GM21526 (cell line): ENCODE data around the gene TRPC4.

Source experiments
- ATAC-seq: cut with Tn5 transposase; IDR thresholded peaks from one replicate; pipeline ENCODE4 v1.9.1; 2021; ENCODE audit warnings: moderate library complexity; ENCODE audit not compliant: unreplicated experiment, low FRiP score

Gene TRPC4

DNA sequence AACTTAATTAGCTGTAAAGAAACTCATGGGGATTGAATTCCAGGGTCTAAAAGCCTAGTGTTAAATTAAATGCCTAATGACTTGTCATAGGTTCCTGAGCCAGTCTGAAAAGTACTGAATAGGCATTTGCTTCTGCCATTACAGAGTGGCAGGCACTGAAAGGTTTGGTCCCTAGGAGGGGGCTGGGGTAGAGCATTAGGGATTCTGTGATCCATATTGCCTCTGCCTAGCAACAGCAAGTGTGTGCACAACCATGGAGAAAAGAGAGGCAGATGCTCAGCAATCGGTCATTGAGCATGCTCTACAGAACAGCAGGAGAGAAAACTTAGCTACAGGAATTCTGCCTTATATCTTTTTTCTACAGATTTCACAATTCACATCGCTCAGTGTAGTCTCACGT is 133.5 kb downstream of the TRPC4 start:
- ATAC-seq: no peak

DNA sequence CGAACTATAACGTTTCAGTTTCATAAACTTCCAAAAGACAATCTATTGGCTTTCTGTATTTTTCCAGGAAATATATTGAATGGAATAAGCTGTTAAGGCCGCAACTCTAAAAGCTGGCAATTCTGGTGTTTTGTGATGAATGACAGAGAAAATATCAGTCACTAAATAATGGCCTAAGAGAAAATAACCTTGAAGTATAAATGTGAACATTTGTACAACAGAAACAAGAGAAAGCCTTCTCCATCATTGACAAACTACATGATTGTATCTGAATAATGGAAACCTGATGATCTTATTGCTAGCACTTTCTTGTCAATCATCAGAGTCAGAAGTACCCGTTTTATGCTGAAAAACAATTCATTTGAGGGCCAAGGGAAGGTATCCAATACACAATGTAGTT is 134.3 kb downstream of the TRPC4 start:
- ATAC-seq: no peak

DNA sequence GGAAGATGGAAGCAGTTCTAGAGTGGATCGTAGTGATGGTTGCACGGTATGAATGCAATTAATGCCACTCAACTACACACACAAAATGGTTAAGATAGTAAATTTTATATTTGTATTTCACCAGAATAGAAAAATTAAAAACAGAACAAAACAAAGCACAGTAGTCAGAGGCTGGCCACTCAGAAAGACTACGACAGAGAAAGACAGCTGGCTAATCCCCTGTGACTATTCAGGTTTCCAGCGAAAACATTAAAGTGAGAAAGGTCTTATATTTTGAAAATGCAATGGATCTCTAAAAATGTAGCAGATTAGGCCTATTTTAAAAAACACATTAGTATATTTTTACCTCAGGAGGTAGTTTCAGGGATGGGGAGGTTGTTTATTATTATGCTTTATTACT is 139.7 kb downstream of the TRPC4 start:
- no peak for ATAC-seq

DNA sequence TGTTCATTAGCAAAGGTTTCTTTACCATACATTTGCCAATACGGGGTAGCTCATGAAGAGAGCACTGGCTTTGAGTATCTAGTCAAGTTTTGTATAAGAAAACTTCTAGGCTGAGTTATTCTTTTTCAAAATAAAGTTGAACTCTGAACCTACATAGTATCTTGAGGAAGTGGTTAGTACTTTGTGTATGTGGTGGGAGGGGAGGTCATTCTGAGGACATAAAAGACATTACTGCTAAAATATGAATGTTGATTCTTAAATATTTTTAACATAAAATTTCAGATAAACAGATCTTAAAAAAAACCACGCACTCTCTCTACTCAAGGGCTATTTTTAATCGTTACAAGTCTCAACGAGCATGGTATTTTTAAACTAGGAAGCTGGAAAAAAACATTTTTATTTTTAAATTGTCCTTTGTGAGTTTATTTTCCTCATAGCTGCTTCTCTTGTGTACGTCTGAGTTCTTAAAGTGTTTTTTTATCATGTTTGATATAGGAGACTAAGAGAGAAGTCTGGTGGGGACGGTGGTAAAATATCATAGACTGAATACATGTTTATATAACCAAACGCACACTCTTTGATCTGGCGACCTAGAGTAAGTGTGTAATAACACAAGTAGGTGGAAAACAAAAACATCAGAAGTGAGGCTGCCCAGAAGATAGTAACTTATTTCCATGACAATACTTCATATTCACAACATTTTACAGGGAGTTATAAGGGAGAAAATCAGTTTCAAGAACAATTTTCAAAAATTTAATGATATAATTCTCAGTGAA is 153.0 kb downstream of the TRPC4 start:
- ATAC-seq: no peak

DNA sequence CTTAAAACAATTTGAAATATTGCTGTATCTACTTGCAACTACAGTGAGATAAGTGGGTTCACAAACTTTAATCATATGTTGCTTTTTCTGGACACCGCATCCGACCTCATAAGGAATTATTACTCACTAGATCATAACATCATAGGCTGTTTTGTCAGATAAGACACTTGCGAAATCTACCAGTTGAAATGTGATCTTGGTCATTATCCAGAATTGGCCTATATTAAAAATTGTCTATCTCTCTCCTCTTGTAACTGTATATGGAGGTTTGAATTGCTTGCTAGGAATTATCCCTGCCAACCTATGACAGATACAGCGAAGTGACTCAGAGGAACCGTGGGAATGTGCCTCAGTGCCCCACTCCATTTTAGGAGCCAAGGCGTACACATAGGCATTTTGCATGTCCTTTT is 154.0 kb downstream of the TRPC4 start:
- no peak for ATAC-seq

DNA sequence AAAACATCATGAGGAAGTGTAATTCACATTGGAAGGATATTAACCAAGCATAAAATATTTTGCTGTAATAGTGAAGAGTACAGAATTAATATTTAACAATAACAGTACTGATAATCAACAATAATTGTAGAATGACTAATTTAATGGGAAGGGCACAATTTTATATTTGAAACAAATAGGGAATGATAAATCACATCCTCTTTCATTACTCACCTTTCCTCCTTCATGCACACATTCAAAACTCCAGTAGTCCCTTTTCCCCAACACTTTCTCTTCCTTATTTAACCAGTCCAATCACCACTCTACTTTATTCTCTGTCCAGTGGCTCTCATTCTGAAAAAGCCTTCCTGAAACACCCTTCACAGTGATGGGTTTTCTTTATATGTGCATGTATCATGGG is 160.3 kb downstream of the TRPC4 start:
- no peak for ATAC-seq

DNA sequence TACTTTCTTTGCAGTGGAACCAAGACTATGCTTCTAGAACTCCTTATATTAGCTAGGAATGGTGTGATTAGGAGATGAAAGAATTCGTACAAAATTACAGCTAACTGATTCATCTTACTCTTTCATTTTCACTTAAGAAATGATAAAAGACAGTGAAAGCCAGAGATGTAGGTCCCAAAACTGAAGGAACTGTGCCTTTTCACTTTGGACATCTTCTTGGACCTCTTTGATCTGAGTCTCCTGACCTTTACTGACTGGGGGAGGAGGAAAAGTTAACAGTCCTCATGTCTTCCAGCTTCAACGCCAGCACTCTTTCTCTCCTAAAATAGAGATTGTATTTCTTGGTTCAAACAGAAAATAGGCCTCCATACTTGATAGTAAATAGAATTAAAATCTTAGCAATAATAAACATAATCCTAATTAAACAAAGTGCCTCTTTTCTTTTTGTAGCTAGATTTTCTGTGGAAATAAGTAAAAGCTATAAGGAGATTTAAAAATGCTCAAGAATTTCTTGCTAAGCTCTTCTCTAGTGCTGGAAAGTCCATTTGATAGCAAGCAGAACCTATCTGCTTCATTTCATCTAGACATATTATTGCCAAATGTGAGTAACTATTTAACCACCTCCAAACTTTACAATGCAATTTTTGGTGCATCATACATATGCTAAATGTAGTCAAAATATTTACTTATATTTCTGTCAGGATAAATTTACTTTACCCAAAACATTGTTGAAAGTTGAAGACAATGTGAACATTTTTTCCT is 161.7 kb downstream of the TRPC4 start:
- no peak for ATAC-seq

DNA sequence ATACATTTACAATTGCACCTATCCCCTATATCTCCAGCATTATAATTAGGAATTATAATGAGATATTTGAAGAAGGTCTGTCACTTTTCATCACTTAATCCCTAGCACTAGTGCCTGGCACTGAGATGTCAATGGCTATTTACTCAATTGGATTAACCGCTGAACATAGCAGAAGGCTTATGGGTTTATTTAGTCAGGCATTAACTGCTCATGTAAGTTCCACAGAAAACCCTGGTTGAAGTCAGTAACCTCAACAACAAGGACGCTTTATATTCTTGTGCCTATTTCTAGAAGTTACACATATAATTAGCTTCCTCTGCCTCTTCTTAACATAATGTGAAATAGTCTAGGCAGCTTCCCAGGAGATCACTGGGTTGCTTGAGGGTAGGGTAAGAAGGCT is 163.5 kb downstream of the TRPC4 start:
- ATAC-seq: no peak

DNA sequence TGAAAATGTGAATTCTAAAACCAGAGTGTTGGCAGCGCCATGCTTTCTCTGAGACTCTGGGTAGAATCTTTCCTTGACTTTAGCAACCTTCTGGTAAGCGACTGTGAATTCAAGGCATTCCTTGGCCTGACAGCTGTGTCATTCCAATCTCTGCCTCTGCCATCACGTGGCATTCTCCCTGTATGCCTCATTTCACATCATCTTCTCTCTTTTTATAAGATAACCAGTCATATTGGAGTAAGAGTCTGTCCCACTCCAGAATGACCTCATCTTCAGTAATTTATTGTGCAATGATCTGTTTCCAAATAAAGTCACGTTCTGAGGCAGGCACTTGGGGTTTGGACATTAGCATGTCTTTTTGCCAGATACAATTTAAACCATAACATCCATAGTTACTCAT is 167.6 kb downstream of the TRPC4 start:
- ATAC-seq: no peak

DNA sequence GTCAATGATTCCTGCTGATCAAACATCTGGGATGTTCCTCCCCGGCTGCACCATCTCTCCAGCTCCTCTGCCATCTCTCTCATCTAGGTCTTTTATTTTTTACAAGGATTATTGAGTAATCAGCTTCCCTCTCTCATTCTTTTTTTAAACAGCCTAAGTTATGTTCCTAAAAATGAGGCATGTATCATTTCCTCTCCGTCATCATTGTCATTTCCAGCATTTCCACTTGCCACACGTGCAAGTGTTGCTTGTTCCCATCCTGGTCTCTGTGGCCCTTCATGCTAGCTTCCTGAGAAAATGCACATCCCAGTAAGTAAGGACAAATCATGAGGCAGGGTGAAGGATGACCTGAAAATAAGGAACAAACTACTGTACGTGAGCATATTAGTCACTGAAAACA is 168.3 kb downstream of the TRPC4 start:
- no peak for ATAC-seq

DNA sequence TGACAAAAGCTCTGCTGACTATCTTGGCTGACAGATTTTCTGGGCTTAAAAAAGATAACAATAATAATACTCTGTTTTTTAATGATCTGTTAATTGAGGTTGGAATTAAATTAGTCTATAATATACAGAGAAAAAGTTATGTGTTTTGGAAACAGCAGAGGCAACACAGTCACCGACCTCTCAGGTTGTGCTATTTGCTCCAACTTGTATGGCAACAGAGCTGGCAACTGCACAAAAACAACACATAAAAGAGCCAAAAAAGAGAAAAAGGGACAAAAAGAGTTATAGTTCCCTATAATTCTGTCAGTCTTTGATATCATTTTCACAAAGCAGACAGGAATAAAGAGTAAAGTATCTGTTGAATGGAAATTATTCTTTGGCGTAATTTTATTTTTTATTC is 168.7 kb downstream of the TRPC4 start:
- no peak for ATAC-seq

DNA sequence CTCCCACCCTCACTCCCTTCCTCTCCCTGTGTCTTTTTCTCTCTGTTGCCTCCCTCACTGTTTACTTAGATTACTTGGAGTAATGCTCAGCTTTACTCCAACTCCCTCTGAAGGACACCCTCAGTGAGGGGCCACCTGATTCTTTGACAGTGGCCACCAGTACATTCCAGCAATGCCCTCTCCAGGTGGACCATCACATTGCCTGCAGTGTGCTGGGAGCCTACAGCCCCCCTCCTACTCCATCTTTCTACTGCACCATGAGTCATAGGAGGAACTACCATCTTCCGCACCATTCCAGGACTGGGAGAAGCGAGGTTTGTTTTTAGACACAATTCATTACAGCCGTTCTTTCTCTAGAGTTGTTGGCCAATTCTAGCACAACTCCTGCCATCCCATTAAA is 174.4 kb downstream of the TRPC4 start:
- no peak for ATAC-seq

DNA sequence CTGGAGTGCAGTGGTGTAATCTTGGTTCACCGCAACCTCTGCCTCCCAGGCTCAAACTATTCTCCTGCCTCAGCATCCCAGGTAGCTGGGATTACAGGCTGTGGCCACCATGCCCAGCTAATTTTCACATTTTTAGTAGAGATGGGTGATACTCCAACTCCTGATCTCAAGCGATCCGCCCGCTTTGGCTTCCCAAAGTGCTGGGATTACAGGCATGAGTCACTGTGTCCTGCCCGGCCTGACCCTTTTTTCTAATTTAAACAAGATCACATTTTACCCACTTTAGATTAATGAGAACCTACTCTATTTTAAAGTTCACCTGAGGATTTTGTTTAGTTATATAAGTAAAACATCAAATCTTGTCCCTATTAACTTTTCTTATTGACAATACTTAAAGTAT is 179.2 kb downstream of the TRPC4 start:
- ATAC-seq: no peak

DNA sequence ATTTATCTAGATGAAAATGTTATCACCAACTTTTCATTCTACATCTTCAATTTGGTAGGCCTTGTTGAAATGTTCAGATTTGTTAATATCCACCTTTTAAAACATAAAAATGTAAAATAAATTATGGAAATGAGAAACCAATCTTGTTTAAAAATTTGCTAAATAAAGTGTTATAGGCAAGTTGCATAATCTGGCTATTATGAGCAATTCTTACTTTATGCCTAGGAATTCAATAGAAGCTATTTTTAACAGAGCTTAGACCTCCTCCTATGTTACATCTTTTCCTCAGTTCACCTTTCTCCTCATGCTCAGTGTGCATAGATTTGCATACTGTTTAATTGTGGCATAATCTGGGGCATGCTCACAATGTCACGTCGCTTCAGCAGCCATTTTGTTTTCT is 183.1 kb downstream of the TRPC4 start:
- no peak for ATAC-seq

DNA sequence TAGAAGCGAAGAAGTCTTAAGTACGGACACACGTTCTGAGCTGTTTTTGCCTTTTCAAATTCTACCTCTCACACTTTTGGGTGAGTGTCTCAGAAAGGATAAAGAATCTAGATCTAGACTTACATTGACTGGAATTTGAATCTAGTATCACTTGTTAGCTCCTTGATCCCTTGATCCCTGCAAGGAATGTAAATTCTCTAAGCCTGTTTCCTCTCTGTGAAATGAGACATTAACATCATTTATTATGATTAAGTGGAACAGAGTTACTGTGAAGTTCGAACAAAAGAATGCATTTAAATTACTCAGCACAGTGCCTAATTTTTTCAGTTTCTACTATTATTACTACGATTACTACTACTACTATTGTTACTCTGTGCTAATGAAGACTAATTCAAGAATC is 184.4 kb downstream of the TRPC4 start:
- ATAC-seq: no peak

DNA sequence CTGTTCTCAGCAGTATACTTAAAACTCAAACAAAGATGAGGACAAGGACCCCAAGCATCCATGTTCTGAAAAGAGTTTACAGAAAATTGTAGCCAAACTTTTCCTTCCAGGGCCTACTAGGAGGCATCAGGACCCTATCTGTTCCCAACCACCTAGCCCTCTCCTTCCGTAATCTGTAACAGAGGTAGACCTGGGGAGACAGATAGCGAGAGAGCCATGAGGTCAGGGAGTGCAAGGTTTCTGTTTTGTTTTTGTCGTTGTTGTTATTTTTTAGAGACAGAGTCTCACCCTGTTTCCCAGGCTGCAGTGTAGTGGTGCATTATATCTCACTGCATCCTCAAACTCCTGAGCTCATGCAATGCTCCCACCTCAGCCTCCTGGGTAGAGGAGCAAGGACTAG is 187.1 kb downstream of the TRPC4 start:
- no peak for ATAC-seq

DNA sequence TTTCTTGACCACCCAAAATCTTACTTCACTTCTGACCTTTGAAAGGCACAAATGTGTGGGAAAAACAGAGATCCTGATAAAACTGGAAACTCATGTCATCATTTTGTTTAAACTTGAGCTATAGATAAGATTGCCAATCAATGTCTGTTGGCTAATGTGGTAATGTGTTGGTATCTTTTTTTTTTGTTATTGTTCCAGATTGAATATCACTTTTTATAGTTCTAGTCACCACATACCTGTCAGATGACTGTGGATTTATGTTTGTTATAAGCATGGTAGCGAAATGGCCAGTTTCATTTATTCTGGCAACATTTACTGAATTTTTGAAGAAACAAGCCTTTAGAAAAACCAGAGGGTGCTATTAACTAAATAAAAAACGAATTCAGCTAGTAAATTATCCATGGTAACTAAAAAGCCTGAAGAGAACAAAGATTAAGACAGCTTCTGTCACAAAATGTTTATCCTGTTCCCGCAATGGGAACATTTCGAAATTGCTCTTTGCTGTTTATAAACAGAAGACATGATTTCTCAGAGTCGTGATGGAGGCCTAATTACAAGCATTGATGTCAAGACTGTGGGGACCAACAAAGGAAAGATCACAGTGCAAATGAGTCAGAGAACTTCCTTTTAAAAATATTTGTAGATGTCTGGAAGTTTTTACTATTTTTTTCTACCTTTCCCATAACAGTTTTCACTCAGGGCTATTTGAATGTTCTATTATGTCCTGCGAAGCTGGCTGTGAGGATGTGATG is 188.1 kb downstream of the TRPC4 start:
- no peak for ATAC-seq

DNA sequence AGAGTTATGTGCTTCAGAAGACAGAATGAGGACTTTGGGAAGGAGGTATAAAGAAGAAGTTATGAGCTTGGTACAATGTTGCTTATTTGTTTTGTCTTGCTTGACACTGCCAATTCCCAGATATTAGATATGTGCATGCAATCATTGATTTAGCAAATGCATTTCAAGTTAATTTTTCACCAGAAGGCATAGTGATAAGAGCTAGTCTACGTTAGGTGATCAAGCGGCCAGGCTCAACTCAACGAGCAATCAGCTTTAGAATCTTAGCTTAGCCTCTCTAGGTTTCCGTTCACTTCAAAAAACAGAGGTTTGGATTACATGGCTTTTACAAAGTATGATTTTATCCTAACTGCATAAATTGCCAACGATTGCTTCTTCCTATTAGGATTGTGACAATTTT is 189.4 kb downstream of the TRPC4 start:
- no peak for ATAC-seq

DNA sequence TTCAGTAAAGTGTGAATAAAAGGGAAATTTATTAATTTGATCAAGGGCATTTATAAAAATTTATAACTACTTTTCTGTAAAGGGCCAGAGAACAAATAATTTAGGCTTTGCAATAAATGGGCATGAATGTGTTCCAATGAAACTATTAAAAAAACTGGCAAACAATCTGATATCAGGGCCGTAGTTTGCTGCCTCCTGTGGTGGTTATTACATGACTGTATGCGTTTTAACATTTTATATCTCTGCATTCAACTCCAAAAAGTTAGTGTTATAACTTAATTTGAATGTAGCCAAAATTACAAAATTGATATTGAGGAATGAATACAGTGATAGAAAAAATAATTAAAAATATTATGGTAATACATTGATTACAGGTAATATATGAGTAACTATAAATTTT is 190.5 kb downstream of the TRPC4 start:
- ATAC-seq: no peak

DNA sequence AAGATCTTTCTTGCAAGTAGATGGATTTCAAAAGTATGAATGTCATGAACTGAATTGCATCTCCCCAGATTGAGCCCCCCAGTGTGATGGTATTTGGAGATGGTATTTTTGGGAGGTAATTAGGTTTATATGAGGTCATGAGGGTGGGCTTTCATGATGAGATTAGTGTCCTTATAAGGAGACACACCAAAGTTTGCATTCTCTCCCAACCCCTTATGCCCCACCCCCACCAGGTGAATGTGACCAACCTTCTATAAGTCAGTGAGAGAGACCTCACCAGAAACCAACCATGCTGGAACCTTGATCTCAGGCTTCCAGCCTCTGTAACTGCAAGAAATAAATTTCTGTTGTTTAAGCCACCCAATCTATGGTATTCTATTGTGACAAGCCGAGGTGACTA is 199.7 kb downstream of the TRPC4 start:
- no peak for ATAC-seq

DNA sequence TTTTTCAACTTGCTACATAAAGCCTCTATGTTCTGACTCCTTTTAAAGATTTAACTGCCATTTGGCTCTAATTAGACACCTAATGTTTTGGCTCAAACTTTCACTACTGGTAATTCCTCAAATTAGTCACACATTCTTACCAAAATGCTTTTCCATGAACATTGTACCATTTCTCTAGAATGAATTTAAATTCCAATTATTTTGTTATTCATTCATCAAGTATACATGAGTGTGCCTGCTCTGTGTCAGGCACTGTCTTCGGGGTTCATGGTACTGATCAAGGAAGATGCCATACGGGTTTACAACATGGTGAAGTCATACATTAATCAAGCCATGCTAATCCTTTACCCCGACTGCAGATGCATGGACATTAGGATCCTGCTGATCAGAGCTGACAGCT is 201.9 kb downstream of the TRPC4 start:
- ATAC-seq: no peak

DNA sequence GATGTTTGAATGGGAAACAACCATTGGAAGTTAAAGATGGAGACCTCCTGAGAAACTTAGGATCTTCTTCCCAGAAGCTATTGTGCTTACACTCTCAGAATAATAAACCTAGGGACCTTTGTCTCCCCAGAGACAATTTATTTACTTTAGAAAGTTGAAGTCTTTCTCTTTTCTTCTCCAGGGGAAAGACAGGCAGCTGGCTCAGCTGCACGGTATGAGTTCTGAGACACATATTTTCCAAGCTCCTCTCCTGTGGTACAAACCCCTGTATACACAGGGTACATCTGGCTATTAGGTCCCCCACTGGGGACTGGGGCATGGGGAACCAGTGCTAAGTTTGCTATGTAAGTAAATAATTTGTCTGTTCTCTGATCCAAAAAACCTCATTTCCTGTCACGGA is 203.5 kb downstream of the TRPC4 start:
- ATAC-seq: no peak
